H1 (cell line): Measurements from ENCODE around the gene LAMA4. TPM values are rescaled to one million over a fixed set of nuclear protein-coding genes. Genes with fewer than 3 reads are reported as not detected.

Source experiments
- HDAC6 ChIP-seq: IDR thresholded peaks from one replicate; pipeline ENCODE4 v1.7.1; 2012; ENCODE audit warnings: low read depth, mild to moderate bottlenecking, inconsistent platforms, low read length, moderate library complexity
- RXRA ChIP-seq: IDR thresholded peaks from 2 replicates; pipeline ENCODE4 v1.6.1; 2011; ENCODE audit warnings: low read depth, mild to moderate bottlenecking, low read length, moderate library complexity; ENCODE audit not compliant: insufficient read depth
- TAF7 ChIP-seq: optimal IDR thresholded peaks from 2 replicates; pipeline ENCODE3; 2011; ENCODE audit warnings: low read depth, mild to moderate bottlenecking, inconsistent platforms, low read length, moderate library complexity, borderline replicate concordance
- TBP ChIP-seq: IDR thresholded peaks from 2 replicates; pipeline ENCODE4 v1.6.1; 2011; ENCODE audit warnings: low read depth, low read length, improper control_type of control experiment
- ZNF274 ChIP-seq: IDR thresholded peaks from 2 replicates; pipeline ENCODE4 v1.7.0; 2012; ENCODE audit warnings: low read length, borderline replicate concordance; ENCODE audit errors: extremely low read depth
- polyA plus RNA-seq, 7 experiments: library from polyadenylated mRNA; depleted of rRNA in 3 of 7; stranded (reverse) in 5 of 7; unstranded in 2 of 7; fragments of >200 nt in 5 of 7; fragments of 200-250 nt in 2 of 7; gene quantifications; 1 replicate in 5 of 7; 2 replicates in 1 of 7; 4 replicates in 1 of 7; pipeline versions ENCODE4 v1.2.1 to v1.2.3, GENCODE V29; 2011 to 2013; ENCODE audit warnings: missing spikeins in 2 of 7, mixed read lengths in 2 of 7
- total RNA-seq: library from RNA; stranded (reverse); fragmentation: NEBNext Ultra II Directional; extraction: Animal tissue kit (Norgen Biotek cat#: 25700); gene quantifications from 2 replicates; pipeline ENCODE4 v1.2.1, GENCODE V29; 2021

LAMA4 gene
- total and polyA plus RNA-seq, 2 of the 8 experiments (the other 6 are each of a cell fraction or from before 2014, with no cell fraction given) = 0.95 to 1.5 TPM

DNA sequence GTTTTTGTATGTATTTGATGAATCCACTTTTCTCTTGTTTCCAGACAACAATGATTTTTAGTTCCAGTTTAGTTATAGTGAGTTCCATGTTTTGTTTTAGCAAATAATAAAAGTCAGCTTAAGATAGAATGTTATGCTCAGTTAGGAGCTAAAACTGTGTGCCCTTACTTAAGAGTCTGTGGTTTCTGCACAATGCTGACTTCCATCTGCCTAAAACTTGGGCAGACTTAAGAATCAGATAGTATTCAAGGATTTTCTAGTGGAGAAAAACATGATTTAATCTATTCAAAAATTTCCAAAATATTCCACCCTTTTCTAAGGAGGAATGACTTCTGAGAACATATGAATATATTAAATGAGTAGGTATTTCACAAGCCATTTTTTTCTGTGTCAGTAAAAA lies 32.8 kb downstream of the LAMA4 start (continued):
- TF ChIP-seq HDAC6 (no peak), RXRA (no peak), TAF7 (no peak), TBP (no peak), ZNF274 (no peak)
- TF ChIP-seq, all 59 proteins: peak for 0
